GM18507 (cell line): ENCODE results near the gene KDSR.

Source experiments
- DNase-seq: peaks from one replicate; pipeline ENCODE4 v3.0.0; 2011; ENCODE audit warnings: low read depth; ENCODE audit not compliant: insufficient read length; ENCODE audit errors: extremely low spot score
- FAIRE-seq: peaks from 2 replicates; lab custom pipeline; 2011; peaks lifted over from hg19 to GRCh38; lab: Jason Lieb, UNC

Gene KDSR

GRCh38 chr18:63325086-63325686, 41.8 kb downstream of the KDSR start:
- FAIRE-seq (no peak), DNase-seq (no peak)

- FAIRE-seq (peak; percentile 89), DNase-seq (no peak)
These were observed 43.9 kb downstream of the KDSR start for GRCh38 chr18:63322908-63323634.

- DNase-seq: no peak
- peak; percentile 18 for FAIRE-seq
These were observed 44.8 kb downstream of the KDSR start for GRCh38 chr18:63322206-63322605.

- no peak for DNase-seq
- FAIRE-seq: no peak
These were observed 45.7 kb downstream of the KDSR start for GRCh38 chr18:63321291-63321690.

GRCh38 chr18:63320975-63321265, 46.1 kb downstream of the KDSR start:
- DNase-seq: no peak

GRCh38 chr18:63320123-63320974, 46.7 kb downstream of the KDSR start:
- FAIRE-seq: peak; percentile 77
- DNase-seq: peak; percentile 64

More at GRCh38 chr18:63320975-63321265, 46.1 kb downstream of the KDSR start:
- no peak for FAIRE-seq

GRCh38 chr18:63319383-63320122, 47.5 kb downstream of the KDSR start, which contains the start of gene BCL2:
Gene BCL2, minus strand, starts transcription at chr18:63319769.
- DNase-seq (no peak), FAIRE-seq (peak; percentile 5)

GRCh38 chr18:63318889-63319382, 48.1 kb downstream of the KDSR start:
- FAIRE-seq (peak; percentile 56), DNase-seq (no peak)

- DNase-seq (peak; percentile 52), FAIRE-seq (peak; percentile 94)
These were observed 48.8 kb downstream of the KDSR start for GRCh38 chr18:63317982-63318888.

- FAIRE-seq (no peak), DNase-seq (no peak)
These were observed 49.5 kb downstream of the KDSR start for GRCh38 chr18:63317556-63317946.

GRCh38 chr18:63316612-63317555, 50.1 kb downstream of the KDSR start:
- peak; percentile 81 for FAIRE-seq
- no peak for DNase-seq

- FAIRE-seq (no peak), DNase-seq (no peak)
These were observed 51.1 kb downstream of the KDSR start for GRCh38 chr18:63315876-63316275.

GRCh38 chr18:63315131-63315662, 51.8 kb downstream of the KDSR start:
- DNase-seq: no peak
- FAIRE-seq: peak; percentile 5

- DNase-seq (no peak), FAIRE-seq (no peak)
These were observed 52.8 kb downstream of the KDSR start for GRCh38 chr18:63314062-63314790.

GRCh38 chr18:63313396-63313917, 53.5 kb downstream of the KDSR start:
- FAIRE-seq (peak; percentile 70), DNase-seq (no peak)

- no peak for FAIRE-seq
These were observed 54.1 kb downstream of the KDSR start for GRCh38 chr18:63312737-63313395.

More at GRCh38 chr18:63312737-63313395, 54.1 kb downstream of the KDSR start:
- DNase-seq: no peak
